Measurements from ENCODE around the gene ITGB5.

- no peak for TF ChIP-seq EZH2 (IDR thresholded peaks at IDR 0.05; ENCODE audit: insufficient read depth, poor library complexity, severe bottlenecking)
- TF ChIP-seq EZH2phosphoT487 (IDR thresholded peaks at IDR 0.05; ENCODE audit: insufficient read depth, low read depth): no peak
Observed at GRCh38 chr3:124767691-124768090, 119.5 kb downstream of the ITGB5 start.
